ENCODE data around the gene ATP5F1A. TPM values are rescaled to one million over a fixed set of nuclear protein-coding genes. Genes with fewer than 3 reads are reported as not detected.
"Not testable (repeated sequence)": the region's sequence is repeated elsewhere in the genome, so short reads cannot be mapped to it uniquely, and the experiment has no call there.

Gene ATP5F1A
- 100 to 1,000 TPM; 377 to 385 TPM for total RNA-seq

DNA sequence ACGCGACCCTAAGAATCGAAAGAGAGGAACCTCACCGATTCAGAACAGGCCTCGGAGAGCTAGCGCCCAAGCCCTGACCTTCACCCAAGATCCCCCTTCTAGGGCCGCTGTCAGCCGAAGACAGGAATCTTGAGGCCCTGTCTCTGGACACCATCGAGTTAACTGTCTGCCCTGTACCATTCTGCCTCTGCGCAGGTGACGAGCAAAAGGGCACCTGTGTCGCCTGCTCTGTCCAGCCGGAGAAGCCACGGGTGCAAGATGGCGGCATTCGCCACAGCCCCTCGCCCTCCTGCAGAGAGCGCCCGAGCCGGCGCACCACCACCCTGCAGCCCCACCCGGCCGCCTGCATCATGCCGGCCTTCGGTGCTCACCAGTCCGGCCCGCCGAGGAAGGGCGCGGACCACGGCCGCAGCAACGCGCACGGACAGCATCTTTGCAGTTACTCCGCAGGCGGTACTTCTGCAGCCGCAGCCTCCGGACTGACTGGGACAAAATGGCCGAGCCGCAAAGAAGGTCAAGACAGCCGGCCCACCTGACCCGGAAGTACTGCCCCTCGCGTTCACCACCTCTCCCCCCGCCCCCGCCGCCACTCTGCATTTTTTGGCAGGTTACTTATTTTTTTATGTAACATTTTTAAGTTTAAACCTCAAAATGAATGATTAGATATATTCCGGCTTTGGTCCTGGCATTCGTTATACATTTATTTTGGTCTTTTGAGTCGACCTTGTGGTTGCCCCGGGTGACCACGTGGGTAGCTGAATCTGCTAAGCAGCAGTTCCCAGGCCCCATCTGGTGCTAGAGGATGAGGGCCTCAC, at the start of gene ATP5F1A:
TSS of gene ATP5F1A (minus strand) at position 496 of the 815 bp plus-strand sequence. CDS start at position 431, 65 bp downstream.
- peak within 1 kb of the TSS; percentile 95 for H3K27ac Mint-ChIP-seq
- ATAC-seq: peak; percentile 88
- H3K9me3 Mint-ChIP-seq (ENCODE audit: insufficient read depth): no peaks in the 10 kb centered on the region
- DNase-seq: peak; percentile 91
- peaks cover 28% of the 10 kb centered on the region for H3K36me3 Mint-ChIP-seq (ENCODE audit: low read depth)
- POLR2A ChIA-PET: interaction anchor here (0.7 to 1.2 kb wide), 6 partner anchors 13 to 123 kb away, joined by 3 to 5 read pairs (median 4); a partner anchor contains a TSS
- H3K4me3 Mint-ChIP-seq: peak within 1 kb of the TSS; percentile 98
- H3K27me3 Mint-ChIP-seq (ENCODE audit: low read depth): no peaks in the 10 kb centered on the region
- peaks cover 32% of the 10 kb centered on the region for H3K4me1 Mint-ChIP-seq (ENCODE audit: low read depth)
- CTCF ChIA-PET: interaction anchor here (0.6 to 2.3 kb wide), 10 partner anchors 15 to 560 kb away, joined by 3 to 12 read pairs (median 4); partner anchors contain the start of gene PSTPIP2

- ATAC-seq: no peak
- Mint-ChIP-seq H3K36me3 (ENCODE audit: low read depth) (no peaks in the 10 kb centered on the region), H3K27ac (no peak overlapping the region), H3K4me1 (ENCODE audit: low read depth) (no peaks in the 10 kb centered on the region), H3K4me3 (no peak overlapping the region), H3K27me3 (ENCODE audit: low read depth) (no peaks in the 10 kb centered on the region), H3K9me3 (ENCODE audit: insufficient read depth) (no peaks in the 10 kb centered on the region)
- DNase-seq: no peak
- CTCF ChIA-PET: interaction anchor here (2.1 kb wide), 1 partner anchor 32 kb away, joined by 7 read pairs; a partner anchor contains a TSS
- POLR2A ChIA-PET: no interaction called here
These were observed 43.1 kb upstream of the ATP5F1A start for GRCh38 chr18:46141199-46141598.

DNA sequence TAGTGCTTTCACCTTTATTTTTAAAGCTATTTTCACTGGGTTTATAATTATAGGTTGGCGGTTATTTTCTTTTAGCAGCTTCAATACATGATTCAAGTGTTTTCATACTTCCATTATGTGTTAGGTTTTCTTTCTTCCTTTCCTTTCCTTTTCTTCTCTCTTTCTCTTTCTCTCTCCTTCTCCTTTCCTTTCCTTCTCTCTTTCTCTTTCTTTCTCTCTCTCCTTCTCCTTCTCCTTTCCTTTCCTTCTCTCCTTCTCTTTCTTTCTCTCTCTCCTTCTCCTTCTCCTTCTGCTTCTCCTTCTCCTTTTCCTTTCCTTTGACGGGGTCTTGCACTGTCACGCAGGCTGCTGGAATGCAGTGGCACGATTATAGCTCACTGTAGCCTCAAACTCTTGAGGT, 42.1 kb upstream of the ATP5F1A start:
- H3K27ac Mint-ChIP-seq: no peak overlapping the region

GRCh38 chr18:46134920-46135675, 37.0 kb upstream of the ATP5F1A start:
- no peak for DNase-seq
- ChIA-PET CTCF (interaction anchor here (0.9 to 2.9 kb wide), 4 partner anchors 9 to 38 kb away, joined by 3 to 11 read pairs (median 6); a partner anchor contains a TSS), POLR2A (no interaction called here)
- Mint-ChIP-seq H3K27ac (no peak overlapping the region), H3K4me1 (ENCODE audit: low read depth) (peaks cover 4% of the 10 kb centered on the region), H3K36me3 (ENCODE audit: low read depth) (peaks cover 2% of the 10 kb centered on the region), H3K4me3 (no peak overlapping the region), H3K27me3 (ENCODE audit: low read depth) (no peaks in the 10 kb centered on the region), H3K9me3 (ENCODE audit: insufficient read depth) (no peaks in the 10 kb centered on the region)
- ATAC-seq: no peak

More for the DNA sequence above, 42.1 kb upstream of the ATP5F1A start:
- ATAC-seq (no peak), DNase-seq (no peak)
- Mint-ChIP-seq H3K27me3 (ENCODE audit: low read depth) (no peaks in the 10 kb centered on the region), H3K4me1 (ENCODE audit: low read depth) (peaks cover 4% of the 10 kb centered on the region), H3K4me3 (no peak overlapping the region), H3K36me3 (ENCODE audit: low read depth) (no peaks in the 10 kb centered on the region), H3K9me3 (ENCODE audit: insufficient read depth) (no peaks in the 10 kb centered on the region)
- CTCF ChIA-PET: interaction anchor here (1.0 to 2.1 kb wide), 3 partner anchors 8 to 33 kb away, joined by 3 to 7 read pairs (median 5); a partner anchor contains a TSS
- POLR2A ChIA-PET: no interaction called here

GRCh38 chr18:46133534-46133933, 35.4 kb upstream of the ATP5F1A start:
- POLR2A ChIA-PET: no interaction called here

DNA sequence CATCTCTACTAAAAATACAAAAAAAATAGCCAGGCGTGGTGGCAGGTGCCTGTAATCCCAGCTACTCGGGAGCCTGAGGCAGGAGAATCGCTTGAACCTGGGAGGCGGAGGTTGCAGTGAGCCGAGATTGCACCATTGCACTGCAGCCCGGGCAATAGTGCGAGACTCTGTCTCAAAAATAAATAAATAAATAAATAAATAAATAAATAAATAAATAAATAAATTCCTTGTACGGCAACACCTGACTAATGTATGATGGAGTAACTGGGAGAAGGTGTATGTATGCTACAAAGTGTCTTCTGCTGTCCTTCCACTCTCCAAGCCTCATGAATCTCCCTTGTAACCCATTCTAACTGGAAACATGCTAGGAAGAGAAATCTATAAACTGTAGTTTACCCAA, 32.5 kb upstream of the ATP5F1A start:
- not testable (repeated sequence) for H3K4me3 Mint-ChIP-seq, ATAC-seq

More at GRCh38 chr18:46133534-46133933, 35.4 kb upstream of the ATP5F1A start:
- Mint-ChIP-seq H3K27me3 (ENCODE audit: low read depth) (no peaks in the 10 kb centered on the region), H3K4me1 (ENCODE audit: low read depth) (peaks cover 4% of the 10 kb centered on the region), H3K36me3 (ENCODE audit: low read depth) (peaks cover 12% of the 10 kb centered on the region), H3K9me3 (ENCODE audit: insufficient read depth) (no peaks in the 10 kb centered on the region), H3K27ac (no peak overlapping the region), H3K4me3 (no peak overlapping the region)
- ATAC-seq (no peak), DNase-seq (no peak)
- CTCF ChIA-PET: no interaction called here

GRCh38 chr18:46130061-46130460, 32.0 kb upstream of the ATP5F1A start:
- ChIA-PET CTCF (no interaction called here), POLR2A (no interaction called here)
- Mint-ChIP-seq H3K4me1 (ENCODE audit: low read depth) (no peaks in the 10 kb centered on the region), H3K27ac (no peak overlapping the region), H3K9me3 (ENCODE audit: insufficient read depth) (no peaks in the 10 kb centered on the region), H3K36me3 (ENCODE audit: low read depth) (peaks cover 25% of the 10 kb centered on the region), H3K4me3 (no peak overlapping the region), H3K27me3 (ENCODE audit: low read depth) (no peaks in the 10 kb centered on the region)
- ATAC-seq (no peak), DNase-seq (no peak)

More for the DNA sequence above, 32.5 kb upstream of the ATP5F1A start:
- CTCF ChIA-PET; H3K27ac Mint-ChIP-seq; H3K4me1 Mint-ChIP-seq (ENCODE audit: low read depth); H3K9me3 Mint-ChIP-seq (ENCODE audit: insufficient read depth); POLR2A ChIA-PET; H3K27me3 Mint-ChIP-seq (ENCODE audit: low read depth); DNase-seq: not testable (repeated sequence)
- peaks cover 25% of the 10 kb centered on the region for H3K36me3 Mint-ChIP-seq (ENCODE audit: low read depth)

DNA sequence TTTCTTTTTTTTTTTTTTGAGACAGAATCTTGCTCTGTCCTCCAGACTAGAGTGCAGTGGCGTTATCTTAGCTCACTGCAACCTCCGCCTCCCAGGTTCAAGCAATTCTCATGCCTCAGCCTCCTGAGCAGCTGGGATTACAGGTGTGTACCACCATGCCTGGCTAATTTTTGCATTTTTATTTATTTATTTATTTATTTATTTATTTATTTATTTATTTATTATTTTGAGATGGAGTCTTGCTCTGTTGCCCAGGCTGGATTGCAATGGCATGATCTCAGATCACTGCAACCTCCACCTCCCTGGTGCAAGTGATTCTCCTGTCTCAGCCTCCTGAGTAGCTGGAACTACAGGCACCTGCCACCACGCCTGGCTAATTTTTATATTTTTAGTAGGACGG, 28.5 kb upstream of the ATP5F1A start:
- H3K4me1 Mint-ChIP-seq (ENCODE audit: low read depth); POLR2A ChIA-PET; H3K4me3 Mint-ChIP-seq; H3K9me3 Mint-ChIP-seq (ENCODE audit: insufficient read depth); DNase-seq; ATAC-seq; H3K27me3 Mint-ChIP-seq (ENCODE audit: low read depth); H3K27ac Mint-ChIP-seq: not testable (repeated sequence)
- CTCF ChIA-PET: interaction anchor here (0.9 to 1.2 kb wide), 4 partner anchors 8 to 47 kb away, joined by 3 to 4 read pairs (median 3); partner anchors contain the start of gene HAUS1
- H3K36me3 Mint-ChIP-seq (ENCODE audit: low read depth): peaks cover 43% of the 10 kb centered on the region

GRCh38 chr18:46113751-46114150, 15.7 kb upstream of the ATP5F1A start:
- Mint-ChIP-seq H3K4me3 (no peak overlapping the region), H3K27ac (no peak overlapping the region), H3K9me3 (ENCODE audit: insufficient read depth) (no peaks in the 10 kb centered on the region), H3K27me3 (ENCODE audit: low read depth) (no peaks in the 10 kb centered on the region), H3K36me3 (ENCODE audit: low read depth) (peaks cover 49% of the 10 kb centered on the region), H3K4me1 (ENCODE audit: low read depth) (peaks cover 6% of the 10 kb centered on the region)
- ATAC-seq: no peak
- POLR2A ChIA-PET: interaction anchor here (0.6 to 1.2 kb wide), 2 partner anchors 15 to 34 kb away, joined by 3 to 4 read pairs; no protein-coding TSS in a partner anchor
- CTCF ChIA-PET: interaction anchor here (1.1 to 2.0 kb wide), 5 partner anchors 9 to 544 kb away, joined by 3 to 4 read pairs (median 4); partner anchors contain the start of gene HAUS1
- no peak for DNase-seq

GRCh38 chr18:46110406-46110805, 12.3 kb upstream of the ATP5F1A start:
- H3K9me3 Mint-ChIP-seq (ENCODE audit: insufficient read depth): no peaks in the 10 kb centered on the region
- CTCF ChIA-PET: interaction anchor here (1.0 kb wide), 1 partner anchor 63 kb away, joined by 3 read pairs; a partner anchor contains a TSS
- no peak for ATAC-seq
- no peak for DNase-seq
- POLR2A ChIA-PET: no interaction called here
- peaks cover 22% of the 10 kb centered on the region for H3K4me1 Mint-ChIP-seq (ENCODE audit: low read depth)
- no peaks in the 10 kb centered on the region for H3K27me3 Mint-ChIP-seq (ENCODE audit: low read depth)
- H3K4me3 Mint-ChIP-seq: no peak overlapping the region
- H3K27ac Mint-ChIP-seq: peak overlapping the region; percentile 67
- peaks cover 55% of the 10 kb centered on the region for H3K36me3 Mint-ChIP-seq (ENCODE audit: low read depth)

GRCh38 chr18:46109386-46109785, 11.3 kb upstream of the ATP5F1A start:
- POLR2A ChIA-PET: no interaction called here
- no peak for DNase-seq
- Mint-ChIP-seq H3K27ac (no peak overlapping the region), H3K4me1 (ENCODE audit: low read depth) (peaks cover 28% of the 10 kb centered on the region), H3K4me3 (no peak overlapping the region), H3K9me3 (ENCODE audit: insufficient read depth) (no peaks in the 10 kb centered on the region), H3K36me3 (ENCODE audit: low read depth) (peaks cover 48% of the 10 kb centered on the region), H3K27me3 (ENCODE audit: low read depth) (no peaks in the 10 kb centered on the region)
- CTCF ChIA-PET: no interaction called here
- ATAC-seq: no peak

All from activated CD8-positive, alpha-beta T cell treated with anti-CD3 and anti-CD28 coated beads, Interleukin-2, amount 10 ng/mL, durations not matched to agents 7 days and 5 days (primary cell).